A549 (cell line): ENCODE data around the gene PEX14.

Experiments
- TF ChIP-seq, protein P1 (sequence below): fragments of >200 bp; sonication (Bioruptor Twin); formaldehyde crosslinking; IDR thresholded peaks from 3 replicates; pipeline ENCODE4 v1.5.1; 2016
- TF ChIP-seq, protein P2 (sequence below): fragments of 250-450 bp; sonication (Bioruptor Pico); IDR thresholded peaks from 2 replicates; pipeline ENCODE4 v1.5.0; 2020; ENCODE audit warnings: low read depth, mild to moderate bottlenecking, moderate library complexity

DNA sequence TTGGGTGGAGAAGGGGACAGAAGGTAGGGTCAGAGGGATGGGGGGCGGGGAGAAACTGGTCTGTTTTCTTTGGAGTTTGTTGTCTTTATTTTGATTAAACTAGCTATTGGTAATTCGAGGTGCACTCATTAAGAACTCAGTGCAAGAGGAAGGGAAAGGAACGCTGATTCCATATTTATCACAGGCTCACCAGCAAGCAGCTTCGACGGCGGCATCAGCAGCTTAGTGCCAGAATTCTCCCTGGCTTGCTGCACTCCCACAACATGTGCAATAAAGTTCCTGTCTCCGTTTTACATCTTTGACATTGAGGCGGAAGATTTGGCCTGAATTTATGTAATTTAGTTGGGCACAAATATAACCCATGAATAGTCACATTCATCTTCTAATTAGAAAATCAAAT lies 57.6 kb downstream of the PEX14 start:
- TF ChIP-seq, protein P1, sequence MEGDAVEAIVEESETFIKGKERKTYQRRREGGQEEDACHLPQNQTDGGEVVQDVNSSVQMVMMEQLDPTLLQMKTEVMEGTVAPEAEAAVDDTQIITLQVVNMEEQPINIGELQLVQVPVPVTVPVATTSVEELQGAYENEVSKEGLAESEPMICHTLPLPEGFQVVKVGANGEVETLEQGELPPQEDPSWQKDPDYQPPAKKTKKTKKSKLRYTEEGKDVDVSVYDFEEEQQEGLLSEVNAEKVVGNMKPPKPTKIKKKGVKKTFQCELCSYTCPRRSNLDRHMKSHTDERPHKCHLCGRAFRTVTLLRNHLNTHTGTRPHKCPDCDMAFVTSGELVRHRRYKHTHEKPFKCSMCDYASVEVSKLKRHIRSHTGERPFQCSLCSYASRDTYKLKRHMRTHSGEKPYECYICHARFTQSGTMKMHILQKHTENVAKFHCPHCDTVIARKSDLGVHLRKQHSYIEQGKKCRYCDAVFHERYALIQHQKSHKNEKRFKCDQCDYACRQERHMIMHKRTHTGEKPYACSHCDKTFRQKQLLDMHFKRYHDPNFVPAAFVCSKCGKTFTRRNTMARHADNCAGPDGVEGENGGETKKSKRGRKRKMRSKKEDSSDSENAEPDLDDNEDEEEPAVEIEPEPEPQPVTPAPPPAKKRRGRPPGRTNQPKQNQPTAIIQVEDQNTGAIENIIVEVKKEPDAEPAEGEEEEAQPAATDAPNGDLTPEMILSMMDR, result no peak
- TF ChIP-seq, protein P2, sequence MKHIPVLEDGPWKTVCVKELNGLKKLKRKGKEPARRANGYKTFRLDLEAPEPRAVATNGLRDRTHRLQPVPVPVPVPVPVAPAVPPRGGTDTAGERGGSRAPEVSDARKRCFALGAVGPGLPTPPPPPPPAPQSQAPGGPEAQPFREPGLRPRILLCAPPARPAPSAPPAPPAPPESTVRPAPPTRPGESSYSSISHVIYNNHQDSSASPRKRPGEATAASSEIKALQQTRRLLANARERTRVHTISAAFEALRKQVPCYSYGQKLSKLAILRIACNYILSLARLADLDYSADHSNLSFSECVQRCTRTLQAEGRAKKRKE (CRISPR knock-in tag), result no peak
